ENCODE results near the gene MYH14.
A peak's percentile ranks its signal among the peaks of the same experiment; 100 is the strongest.

MYH14 gene

DNA sequence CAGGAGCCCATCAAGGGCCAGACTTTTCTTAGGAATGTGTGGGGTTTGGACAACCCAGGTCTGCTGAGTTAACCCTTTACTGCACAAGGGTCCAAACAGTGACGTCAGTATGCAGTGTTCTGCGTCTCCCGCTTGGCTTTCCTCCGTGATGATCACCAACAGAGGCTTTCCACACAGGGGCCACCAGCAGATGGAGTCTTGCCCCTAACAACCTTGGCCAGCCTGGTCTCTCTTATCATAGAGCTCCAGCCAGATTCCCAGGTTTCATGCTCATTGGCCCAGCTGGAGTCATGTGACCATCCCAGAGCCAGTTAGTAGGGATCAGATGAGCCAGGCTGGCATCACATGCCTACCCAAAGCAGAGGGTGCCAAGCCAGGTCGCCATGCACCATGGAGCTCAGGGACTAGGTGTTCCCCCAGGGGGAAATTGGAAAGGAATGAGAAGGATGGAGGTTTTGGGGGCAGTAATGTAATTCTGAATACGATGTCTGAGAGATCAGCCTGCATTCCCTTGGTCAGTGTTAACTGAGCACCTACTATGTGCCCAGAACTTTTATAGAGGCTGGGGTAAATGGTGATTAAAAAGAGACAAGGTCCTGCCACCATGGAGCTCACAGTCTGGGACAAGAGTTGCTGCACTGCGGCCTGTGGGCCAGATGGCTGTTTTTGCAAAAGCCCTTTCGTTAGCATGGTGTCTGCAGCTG is 61.2 kb downstream of the MYH14 start:
- peak in 1 of 2 experiments; percentile 5 for DNase-seq

DNA sequence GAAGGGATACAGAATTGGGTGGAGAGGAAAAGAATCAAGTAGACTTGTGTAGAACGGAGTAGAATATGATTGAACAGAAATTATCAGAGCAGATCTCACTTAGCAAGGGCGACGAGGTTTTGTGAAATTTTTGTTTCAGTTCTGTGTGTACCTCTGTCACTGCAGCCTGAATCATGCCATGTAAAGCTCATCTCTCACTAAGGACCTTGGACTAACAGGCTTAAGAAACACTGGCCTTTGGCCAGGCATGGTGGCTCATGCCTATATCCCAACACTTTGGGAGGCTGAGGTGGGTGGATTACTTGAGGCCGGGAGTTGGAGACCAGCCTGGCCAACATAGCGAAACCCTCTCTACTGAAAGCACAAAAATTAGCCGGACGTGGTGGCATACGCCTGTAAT is 62.6 kb downstream of the MYH14 start:
- no peak for DNase-seq

DNA sequence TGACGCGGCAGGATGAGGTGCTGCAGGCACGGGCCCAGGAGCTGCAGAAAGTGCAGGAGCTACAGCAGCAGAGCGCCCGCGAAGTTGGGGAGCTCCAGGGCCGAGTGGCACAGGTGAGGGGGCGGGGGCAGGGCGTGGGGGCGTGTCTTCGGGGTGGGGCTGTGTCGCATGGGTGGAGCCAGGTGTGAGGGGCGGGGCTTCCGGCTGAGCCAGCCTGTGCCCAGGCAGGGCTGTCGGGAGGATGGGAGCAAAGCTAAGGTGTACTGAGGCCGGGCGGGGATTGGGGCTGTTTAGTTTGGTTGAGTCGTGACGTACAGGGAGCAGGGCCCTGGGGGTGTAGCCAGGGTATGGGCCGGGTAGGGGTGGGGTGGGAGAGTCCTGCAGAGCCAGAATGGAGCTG is 63.5 kb downstream of the MYH14 start:
- peak in 1 of 2 experiments; percentile 23 for DNase-seq

DNA sequence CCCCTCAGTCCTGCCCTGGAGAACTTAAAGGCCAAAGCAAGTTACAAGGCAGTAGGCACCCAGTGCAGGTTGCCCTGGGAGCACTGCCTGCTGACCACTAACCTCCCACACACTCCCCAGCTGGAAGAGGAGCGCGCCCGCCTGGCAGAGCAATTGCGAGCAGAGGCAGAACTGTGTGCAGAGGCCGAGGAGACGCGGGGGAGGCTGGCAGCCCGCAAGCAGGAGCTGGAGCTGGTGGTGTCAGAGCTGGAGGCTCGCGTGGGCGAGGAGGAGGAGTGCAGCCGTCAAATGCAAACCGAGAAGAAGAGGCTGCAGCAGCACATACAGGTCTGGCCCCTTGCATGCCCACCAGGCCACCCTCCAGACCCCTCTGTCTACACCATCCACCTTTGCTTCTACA is 64.6 kb downstream of the MYH14 start:
- no peak for DNase-seq

DNA sequence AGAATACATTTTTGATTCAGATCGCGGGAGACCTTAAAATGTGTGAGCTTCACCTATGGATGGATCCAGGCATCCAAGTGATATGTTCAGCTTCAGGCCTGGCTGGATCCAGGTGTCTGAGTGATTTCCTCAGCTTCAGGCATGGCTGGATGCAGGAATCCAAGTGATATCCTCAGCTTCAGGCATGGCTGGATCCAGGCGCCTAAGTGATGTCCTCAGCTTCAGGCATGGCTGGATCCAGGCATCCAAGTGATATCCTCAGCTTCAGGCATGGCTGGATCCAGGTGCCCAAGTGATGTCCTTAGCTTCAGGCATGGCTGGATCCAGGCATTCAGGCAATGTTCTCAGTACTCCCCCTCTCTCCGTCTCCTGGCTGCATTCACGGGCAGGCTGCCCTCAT is 65.1 kb downstream of the MYH14 start:
- DNase-seq: no peak

DNA sequence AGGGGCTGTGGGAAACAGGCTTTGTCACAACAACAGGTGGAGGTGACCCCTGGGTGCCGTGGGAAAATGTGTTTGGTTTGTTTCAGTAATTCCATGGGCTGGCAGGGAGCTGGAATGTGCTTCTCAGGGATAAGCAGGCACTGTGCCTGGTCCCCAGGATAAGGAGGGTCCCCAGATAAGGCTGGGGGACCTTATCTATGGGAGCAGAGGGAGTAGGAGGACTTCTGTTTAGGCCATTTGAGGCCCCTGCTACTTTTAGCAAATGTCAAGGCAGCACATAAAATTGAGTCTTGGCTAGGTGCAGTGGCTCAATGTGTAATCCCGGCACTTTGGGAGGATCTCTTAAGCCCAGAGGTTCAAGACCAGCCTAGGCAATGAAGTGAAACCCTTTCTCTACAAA is 66.2 kb downstream of the MYH14 start:
- no peak for DNase-seq

DNA sequence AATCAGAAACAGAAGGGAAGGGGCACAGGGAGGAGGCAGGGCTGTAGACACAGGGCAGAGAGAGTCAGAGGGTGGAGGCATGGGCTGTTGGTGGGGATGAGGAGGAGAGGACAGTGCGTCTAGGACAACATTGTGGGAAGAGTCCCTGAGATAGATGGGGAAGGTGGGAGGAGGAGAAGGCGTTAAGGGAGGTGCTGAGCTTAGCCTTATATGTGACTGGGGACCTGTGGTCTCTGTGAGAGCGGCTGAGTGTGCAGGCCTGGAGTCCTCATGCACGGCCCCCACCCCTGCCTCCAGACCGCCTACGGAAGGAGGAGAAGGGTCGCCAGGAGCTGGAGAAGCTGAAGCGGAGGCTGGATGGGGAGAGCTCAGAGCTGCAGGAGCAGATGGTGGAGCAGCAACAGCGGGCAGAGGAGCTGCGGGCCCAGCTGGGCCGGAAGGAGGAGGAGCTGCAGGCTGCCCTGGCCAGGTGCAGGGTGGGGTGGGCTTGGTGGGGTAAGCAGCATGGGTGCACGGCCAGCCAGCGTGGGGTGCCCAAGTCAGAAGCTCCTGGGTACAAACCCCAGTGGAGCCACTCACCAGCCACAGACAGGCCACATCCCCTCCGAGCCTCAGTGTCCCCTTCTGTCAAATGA is 69.0 kb downstream of the MYH14 start:
- no peak for DNase-seq

DNA sequence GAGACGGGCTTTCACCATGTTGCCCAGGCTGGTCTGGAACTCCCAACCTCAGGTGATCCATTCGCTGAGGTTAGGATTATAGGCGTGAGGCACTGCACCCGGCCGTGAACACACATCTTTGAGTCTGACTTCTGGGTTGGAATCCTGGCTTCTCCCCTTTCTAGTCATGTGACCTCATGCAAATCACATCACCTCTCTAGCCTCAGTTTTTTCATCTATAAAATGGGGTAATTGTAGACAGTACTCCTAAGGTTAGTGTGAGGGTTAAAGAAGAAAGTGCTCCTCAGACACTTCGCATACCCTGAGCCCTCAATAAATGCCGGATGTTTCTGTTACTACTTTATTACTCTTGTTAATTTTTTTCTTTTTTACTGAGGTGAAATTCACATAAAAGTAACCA is 70.4 kb downstream of the MYH14 start:
- no peak for DNase-seq

DNA sequence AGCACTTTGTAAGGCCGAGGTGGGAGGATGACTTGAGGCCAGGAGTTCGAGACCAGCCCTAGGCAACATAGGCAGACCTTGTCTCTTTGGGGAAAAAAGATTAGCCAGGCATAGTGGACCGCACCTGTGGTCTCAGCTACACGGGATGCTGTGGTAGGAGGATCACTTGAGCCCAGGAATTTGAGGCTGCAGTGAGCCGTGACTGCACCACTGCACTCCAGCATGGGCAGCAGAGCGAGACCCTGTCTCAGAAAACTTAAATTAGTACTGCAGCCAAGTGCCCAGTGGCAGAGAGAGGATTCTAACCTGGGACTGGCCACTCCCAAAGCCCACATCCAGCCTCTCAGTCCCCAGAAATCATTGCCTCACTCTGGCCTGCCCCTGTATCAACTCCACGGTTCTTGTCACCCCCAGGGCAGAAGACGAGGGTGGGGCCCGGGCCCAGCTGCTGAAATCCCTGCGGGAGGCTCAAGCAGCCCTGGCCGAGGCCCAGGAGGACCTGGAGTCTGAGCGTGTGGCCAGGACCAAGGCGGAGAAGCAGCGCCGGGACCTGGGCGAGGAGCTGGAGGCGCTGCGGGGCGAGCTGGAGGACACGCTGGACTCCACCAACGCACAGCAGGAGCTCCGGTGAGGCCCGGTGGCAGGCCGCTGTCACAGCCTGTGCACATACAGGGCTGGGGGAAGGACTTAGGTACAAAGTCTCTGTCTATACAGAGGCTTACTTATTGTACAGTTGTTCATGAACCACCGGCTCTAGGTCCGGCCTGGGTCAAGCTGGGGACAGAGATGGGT is 72.4 kb downstream of the MYH14 start:
- DNase-seq: no peak

DNA sequence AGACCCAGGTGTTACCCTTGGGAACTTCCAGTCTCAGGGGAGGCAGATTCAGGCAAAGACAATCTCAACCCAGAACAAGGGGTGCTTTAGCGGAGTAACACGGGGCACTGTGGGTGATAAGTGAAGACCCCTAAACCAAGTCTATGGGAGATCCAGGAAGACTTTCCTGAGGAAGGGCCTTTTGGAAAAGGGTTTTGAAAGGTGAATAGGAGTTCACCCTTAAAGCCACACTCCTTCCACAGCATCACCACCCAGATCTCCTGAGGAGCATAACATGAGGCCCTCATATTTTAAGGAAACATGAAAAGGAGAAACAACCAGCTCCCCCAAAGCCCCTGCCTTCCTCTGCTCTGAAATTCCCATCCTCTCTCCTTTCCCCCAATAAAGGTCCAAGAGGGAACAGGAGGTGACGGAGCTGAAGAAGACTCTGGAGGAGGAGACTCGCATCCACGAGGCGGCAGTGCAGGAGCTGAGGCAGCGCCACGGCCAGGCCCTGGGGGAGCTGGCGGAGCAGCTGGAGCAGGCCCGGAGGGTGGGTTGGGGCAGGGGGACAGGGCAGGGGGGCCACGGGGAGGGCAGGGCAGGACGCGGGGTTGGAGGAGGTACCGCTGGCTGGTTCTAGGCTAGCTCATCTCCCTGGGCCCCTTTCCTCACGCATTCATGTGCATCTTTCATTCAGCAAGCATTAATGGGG is 73.1 kb downstream of the MYH14 start:
- no peak for DNase-seq

DNA sequence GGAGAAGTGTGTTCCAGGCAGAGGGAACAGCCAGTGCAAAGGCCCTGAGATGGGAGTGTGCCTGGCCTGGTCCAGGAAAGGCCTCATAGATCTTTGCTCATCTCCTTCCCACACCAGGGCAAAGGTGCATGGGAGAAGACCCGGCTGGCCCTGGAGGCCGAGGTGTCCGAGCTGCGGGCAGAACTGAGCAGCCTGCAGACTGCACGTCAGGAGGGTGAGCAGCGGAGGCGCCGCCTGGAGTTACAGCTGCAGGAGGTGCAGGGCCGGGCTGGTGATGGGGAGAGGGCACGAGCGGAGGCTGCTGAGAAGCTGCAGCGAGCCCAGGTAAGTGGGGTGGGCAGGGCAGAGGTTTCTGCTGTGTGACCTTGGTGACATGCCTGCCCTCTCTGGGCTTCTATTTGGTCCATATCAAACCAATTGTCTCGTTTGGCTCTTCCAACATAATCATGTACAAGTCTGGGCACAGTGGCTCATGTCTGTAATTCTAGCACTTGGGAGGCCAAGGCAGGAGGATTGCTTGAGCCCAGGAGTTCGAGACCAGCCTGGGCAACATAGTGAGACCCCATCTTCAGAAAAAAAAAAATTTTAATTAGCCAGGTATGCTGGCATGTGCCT is 74.7 kb downstream of the MYH14 start:
- DNase-seq: no peak

DNA sequence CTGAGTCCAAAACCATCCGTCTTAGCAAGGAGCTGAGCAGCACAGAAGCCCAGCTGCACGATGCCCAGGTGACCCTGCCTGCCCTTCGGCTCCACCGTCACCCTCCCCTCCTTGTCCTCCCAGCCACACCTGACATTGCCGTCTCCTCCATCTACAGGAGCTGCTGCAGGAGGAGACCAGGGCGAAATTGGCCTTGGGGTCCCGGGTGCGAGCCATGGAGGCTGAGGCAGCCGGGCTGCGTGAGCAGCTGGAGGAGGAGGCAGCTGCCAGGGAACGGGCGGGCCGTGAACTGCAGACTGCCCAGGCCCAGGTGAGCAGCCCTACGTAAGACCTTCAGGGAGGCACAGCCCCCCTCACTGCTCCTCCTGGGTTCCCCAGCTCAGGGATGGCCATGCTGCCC is 76.7 kb downstream of the MYH14 start:
- no peak for DNase-seq

DNA sequence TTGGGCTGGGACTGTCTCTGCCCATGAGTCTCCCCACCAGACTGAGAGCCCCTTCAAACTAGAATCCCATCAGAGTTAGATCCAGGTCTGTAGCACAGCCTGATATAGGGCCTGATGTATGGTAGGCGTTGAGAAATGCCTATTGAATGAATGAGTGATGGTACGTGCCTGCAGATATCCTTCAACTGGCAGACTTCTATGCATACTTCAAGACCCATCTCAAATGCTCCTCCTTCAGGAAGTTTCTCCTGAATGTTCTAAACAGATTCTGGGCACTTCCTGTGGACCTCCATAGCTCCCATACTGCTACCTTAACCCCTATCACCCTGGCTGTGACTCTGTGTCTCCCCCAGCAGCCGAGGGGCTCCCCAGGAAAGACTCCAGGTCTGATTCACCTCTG is 77.6 kb downstream of the MYH14 start:
- DNase-seq: no peak

DNA sequence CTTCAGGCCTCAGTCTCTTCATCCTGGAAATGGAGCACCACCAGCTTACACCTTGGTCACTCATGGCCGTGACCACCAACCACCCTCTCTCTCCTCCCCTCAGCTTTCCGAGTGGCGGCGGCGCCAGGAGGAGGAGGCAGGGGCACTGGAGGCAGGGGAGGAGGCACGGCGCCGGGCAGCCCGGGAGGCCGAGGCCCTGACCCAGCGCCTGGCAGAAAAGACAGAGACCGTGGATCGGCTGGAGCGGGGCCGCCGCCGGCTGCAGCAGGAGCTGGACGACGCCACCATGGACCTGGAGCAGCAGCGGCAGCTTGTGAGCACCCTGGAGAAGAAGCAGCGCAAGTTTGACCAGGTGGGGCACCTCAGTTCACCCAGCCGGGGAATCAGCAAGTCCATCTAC is 78.1 kb downstream of the MYH14 start:
- no peak for DNase-seq

DNA sequence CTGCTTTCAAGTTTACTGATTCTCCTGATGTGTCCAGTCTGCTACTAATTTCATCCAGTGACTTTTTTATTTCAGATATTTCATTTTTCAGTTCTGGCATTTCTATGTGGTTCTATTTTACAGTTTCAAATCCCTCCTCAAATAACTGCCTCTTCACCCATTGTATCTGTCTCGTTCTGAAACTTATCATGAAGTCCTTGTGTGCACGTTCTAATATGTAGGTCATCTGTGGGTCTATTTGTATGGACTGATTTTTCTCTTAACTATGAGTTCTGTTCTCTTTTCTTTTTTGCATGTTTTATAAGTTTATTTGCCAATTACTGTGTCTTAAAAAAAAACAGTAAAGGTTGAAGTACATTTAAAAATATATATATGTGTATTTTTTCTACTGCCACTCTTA is 82.4 kb downstream of the MYH14 start:
- DNase-seq: no peak

DNA sequence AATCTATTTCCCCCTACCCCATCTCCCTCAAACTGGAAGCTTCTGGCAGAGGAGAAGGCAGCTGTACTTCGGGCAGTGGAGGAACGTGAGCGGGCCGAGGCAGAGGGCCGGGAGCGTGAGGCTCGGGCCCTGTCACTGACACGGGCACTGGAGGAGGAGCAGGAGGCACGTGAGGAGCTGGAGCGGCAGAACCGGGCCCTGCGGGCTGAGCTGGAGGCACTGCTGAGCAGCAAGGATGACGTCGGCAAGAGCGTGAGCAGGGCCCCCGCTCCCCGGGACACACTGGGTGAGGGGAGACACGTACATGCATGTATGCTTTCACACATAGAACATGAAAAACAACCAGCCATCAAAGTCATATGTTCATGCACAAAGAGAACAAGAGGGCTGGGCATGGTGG is 83.0 kb downstream of the MYH14 start:
- DNase-seq: no peak

DNA sequence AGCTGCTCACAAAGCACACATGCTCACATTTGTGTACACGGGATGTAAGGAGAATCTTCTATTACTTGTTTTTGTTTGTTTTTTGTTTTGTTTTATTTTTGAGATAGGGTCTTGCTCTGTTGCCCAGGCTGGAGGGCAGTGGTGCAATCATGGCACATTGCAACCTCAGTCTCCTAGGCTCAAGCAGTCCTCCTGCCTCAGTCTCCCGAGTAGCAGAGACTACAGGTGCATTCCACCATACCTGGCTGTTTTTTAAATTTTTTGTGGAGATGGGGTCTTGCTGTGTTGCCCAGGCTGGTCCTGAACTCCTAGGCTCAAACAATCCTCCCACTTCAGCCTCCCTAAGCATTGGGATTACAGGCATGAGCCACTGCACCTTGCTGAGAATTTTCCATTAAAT is 83.9 kb downstream of the MYH14 start:
- no peak for DNase-seq

DNA sequence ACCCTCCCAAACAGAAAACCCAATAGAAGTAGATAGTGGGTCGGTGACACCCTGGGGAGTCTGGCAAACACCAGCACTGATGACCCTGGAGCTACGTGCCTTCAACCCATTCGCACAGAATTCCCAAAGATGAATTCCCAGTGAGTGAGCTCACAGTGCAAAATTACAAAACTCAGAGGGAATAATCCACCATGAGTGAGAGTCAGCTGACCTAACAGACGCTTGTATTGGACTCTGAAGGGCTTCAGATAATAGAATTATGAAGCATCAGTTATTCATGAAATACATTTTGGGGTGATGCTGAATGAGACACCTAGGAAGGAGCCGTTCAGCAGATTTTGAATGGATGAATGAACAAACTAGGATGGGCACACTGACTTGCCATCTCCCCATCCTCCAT is 85.5 kb downstream of the MYH14 start:
- no peak for DNase-seq

DNA sequence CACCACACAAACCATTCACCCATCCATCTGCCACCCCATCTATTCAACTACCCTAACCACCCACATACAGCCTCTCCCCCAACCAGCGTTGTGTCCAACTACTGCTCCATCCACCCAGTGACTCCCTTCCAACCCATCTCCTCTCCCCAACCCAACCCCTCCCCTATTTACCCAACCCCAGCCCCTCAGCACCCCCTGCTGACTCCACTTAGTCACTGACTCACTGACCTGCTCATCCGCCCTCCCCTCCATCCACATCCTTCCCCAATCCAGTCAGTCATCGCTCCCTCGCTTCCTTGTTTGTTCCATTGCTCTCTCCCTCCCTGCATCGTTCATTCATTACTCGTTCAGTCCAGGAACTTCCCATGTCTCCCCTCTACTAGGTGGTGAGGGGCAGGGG is 86.6 kb downstream of the MYH14 start:
- no peak for DNase-seq

DNA sequence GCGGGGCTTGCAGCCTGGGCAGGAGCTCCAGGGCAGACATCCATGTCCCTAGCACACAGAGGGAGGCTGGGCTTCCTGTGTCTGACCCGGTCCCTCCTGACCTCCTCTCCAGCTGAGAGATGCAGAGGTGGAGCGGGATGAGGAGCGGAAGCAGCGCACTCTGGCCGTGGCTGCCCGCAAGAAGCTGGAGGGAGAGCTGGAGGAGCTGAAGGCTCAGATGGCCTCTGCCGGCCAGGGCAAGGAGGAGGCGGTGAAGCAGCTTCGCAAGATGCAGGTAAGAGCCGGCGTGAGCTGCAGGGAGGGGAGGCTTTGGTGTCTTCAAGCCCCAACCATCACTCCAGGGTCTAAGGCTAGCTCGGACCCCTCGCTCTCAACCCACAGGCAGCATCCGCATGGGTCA is 87.4 kb downstream of the MYH14 start:
- no peak for DNase-seq

DNA sequence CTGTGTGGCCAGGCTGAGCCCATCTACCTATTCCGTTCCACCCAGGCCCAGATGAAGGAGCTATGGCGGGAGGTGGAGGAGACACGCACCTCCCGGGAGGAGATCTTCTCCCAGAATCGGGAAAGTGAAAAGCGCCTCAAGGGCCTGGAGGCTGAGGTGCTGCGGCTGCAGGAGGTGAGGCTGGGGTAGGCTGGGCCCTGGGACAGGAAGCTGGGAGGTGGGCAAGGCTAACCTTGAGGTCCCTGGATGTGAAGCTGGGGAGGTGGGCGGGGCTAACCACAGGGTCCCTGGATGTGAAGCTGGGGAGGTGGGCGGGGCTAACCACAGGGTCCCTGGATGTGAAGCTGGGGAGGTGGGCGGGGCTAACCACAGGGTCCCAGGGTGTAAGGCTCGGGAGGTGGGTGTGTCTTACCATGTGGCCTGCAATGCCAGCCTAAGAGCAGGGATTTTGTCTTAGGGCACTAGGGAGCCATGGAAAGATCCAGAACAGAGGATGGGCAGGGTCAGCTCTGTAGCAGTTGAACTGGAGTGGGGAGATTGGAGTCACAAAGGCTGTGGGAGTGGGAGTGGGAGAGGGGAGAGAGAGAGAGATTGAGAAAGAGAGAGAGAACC is 88.9 kb downstream of the MYH14 start:
- no peak for DNase-seq

DNA sequence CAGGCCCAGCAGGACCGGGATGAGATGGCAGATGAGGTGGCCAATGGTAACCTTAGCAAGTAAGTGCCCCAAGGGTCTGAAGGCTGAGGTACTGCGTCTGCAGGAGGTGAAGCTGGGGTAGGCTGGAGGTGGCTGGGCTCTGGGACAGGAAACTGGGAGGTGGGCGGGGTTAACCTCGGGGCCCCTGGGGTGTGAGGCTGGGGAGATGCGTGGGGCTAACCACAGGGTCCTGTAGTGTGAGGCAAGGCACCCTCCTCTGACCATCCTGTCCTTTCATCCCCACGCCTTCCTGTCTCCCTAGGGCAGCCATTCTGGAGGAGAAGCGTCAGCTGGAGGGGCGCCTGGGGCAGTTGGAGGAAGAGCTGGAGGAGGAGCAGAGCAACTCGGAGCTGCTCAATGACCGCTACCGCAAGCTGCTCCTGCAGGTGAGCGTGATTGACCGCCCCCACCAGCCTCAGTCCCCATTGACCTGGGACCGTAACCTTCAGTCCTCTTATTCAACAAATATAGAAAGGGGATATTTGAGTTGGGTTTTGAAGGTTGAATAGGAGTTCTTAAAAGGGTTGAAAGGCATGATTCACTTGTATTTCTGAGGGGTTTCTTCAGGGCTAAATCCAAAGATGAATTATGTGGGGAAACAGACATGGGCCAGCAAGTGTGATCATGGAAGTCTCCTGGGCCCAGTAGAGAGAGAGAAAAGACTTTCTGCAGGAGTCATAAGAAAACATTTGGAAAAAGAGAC is 90.0 kb downstream of the MYH14 start:
- DNase-seq: no peak

Data from NCI-H526 (cell line).